SU-DHL-6 (cell line): ENCODE measurements around the gene SMARCC2.

Experiments
- H2AFZ ChIP-seq: fragments of 200-600 bp; sonication (generic); 2 replicates; pipeline ENCODE4 v1.6.1; 2014; ENCODE audit warnings: low read depth, mild to moderate bottlenecking, moderate library complexity, mixed read lengths, antibody characterized with exemption, low read length; ENCODE audit not compliant: severe bottlenecking
- H3F3A ChIP-seq: fragments of 200-600 bp; shearing (Covaris generic); 2 replicates; pipeline ENCODE4 v1.6.0; 2016; ENCODE audit warnings: antibody characterized with exemption, mild to moderate bottlenecking; ENCODE audit not compliant: insufficient read depth
- H3K27ac ChIP-seq: fragments of 200-600 bp; sonication (generic); 2 replicates; pipeline ENCODE4 v1.5.1; 2016; ENCODE audit warnings: low read depth, mild to moderate bottlenecking, low read length, moderate library complexity, mixed read lengths
- H3K27me3 ChIP-seq: fragments of 200-600 bp; sonication (generic), shearing (Covaris generic); 2 replicates; pipeline ENCODE4 v1.6.0; 2014; ENCODE audit warnings: mild to moderate bottlenecking, low read length
- H3K36me3 ChIP-seq: fragments of 200-600 bp; sonication (generic); 2 replicates; pipeline ENCODE4 v1.6.1; 2014; ENCODE audit warnings: mild to moderate bottlenecking, low read length, mixed read lengths
- H3K4me2 ChIP-seq: fragments of 300-600, 200-600 bp; shearing (Covaris generic), sonication (generic); 2 replicates; pipeline ENCODE4 v1.6.0; 2014; ENCODE audit warnings: low read length, low read depth, mild to moderate bottlenecking; ENCODE audit not compliant: poor library complexity, severe bottlenecking
- H3K4me3 ChIP-seq: fragments of 200-600 bp; sonication (generic); 2 replicates; pipeline ENCODE4 v1.5.1; 2014; ENCODE audit warnings: antibody characterized with exemption, low read length, mild to moderate bottlenecking, mixed read lengths; ENCODE audit not compliant: insufficient read depth, poor library complexity, severe bottlenecking
- H3K79me2 ChIP-seq: fragments of 200-600 bp; sonication (generic); 2 replicates; pipeline ENCODE4 v1.6.1; 2014; ENCODE audit warnings: mild to moderate bottlenecking, low read length, moderate library complexity; ENCODE audit not compliant: insufficient read depth
- H3K9ac ChIP-seq: fragments of 200-600 bp; sonication (generic); 2 replicates; pipeline ENCODE4 v1.7.0; 2014; ENCODE audit warnings: mild to moderate bottlenecking, low read length
- H3K9me2 ChIP-seq: fragments of 200-600 bp; sonication (generic); replicated peaks from 2 replicates; pipeline ENCODE4 v1.6.1; 2014; ENCODE audit warnings: low read length; ENCODE audit not compliant: insufficient read depth
- H3K9me3 ChIP-seq: fragments of 200-600 bp; sonication (generic); 2 replicates; pipeline ENCODE4 v1.6.1; 2014; ENCODE audit warnings: low read length, mixed read lengths; ENCODE audit not compliant: insufficient read depth
- H4K20me1 ChIP-seq: fragments of 200-600 bp; sonication (generic); 2 replicates; pipeline ENCODE4 v1.6.1; 2014; ENCODE audit warnings: low read depth, mild to moderate bottlenecking, antibody characterized with exemption, low read length, moderate library complexity, mixed read lengths
- CTCF ChIP-seq: fragments of 200-600 bp; sonication (generic); IDR thresholded peaks from one replicate; pipeline ENCODE4 v1.5.1; 2017; ENCODE audit warnings: antibody characterized with exemption, mild to moderate bottlenecking, low read length, moderate library complexity; ENCODE audit not compliant: insufficient read depth, poor library complexity, severe bottlenecking
- EZH2phosphoT487 ChIP-seq: fragments of 200-600 bp; sonication (generic), shearing (Covaris generic); conservative IDR thresholded peaks from 2 replicates; pipeline ENCODE4 v1.6.1; 2018; ENCODE audit warnings: mild to moderate bottlenecking, antibody characterized with exemption, low read length, moderate library complexity, mixed read lengths

Gene SMARCC2

DNA sequence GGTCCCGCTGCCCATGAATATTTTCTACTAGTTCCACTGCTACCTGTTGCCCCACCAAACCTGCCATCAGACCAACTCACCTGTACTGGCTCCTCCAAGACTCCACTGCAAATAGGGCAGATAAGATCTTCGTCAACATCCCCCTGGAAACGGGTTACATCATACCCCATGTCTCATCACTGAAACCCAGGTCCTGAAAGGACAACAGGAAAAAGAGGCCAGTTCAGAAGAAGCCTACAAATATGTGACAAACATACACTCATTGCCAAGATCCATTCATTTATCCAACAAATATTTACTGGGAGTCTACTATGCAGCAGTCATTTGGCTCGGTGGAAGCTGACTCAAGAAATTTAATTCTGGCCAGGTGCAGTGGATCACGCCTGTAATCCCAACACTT lies 24.6 kb upstream of the SMARCC2 start:
- Histone ChIP-seq H3K36me3 (peaks cover 2% of the 10 kb centered on the region; the same call in 1 of the 2 replicates), H3K27me3 (no peaks in the 10 kb centered on the region), H3K4me3 (no peak overlapping the region), H3K27ac (no peak overlapping the region), H3K4me2 (no peak overlapping the region), H3F3A (no peaks in the 10 kb centered on the region), H4K20me1 (no peaks in the 10 kb centered on the region), H3K9ac (no peak overlapping the region), H2AFZ (no peak overlapping the region), H3K79me2 (no peaks in the 10 kb centered on the region), H3K9me3 (no peaks in the 10 kb centered on the region), H3K9me2 (no peaks in the 10 kb centered on the region)
- no peak for TF ChIP-seq EZH2phosphoT487
- no peak for TF ChIP-seq CTCF

GRCh38 chr12:56212361-56212760 lies 23.1 kb upstream of the SMARCC2 start:
- Histone ChIP-seq H4K20me1 (no peaks in the 10 kb centered on the region), H3K9me2 (no peaks in the 10 kb centered on the region), H3K79me2 (no peaks in the 10 kb centered on the region), H2AFZ (no peak overlapping the region), H3K9me3 (no peaks in the 10 kb centered on the region), H3K4me3 (no peak overlapping the region), H3K36me3 (peaks cover 4% of the 10 kb centered on the region; the same call in 1 of the 2 replicates), H3K27ac (no peak overlapping the region), H3K27me3 (no peaks in the 10 kb centered on the region), H3K4me2 (no peak overlapping the region), H3F3A (peaks cover 5% of the 10 kb centered on the region; the same call in 1 of the 2 replicates), H3K9ac (no peak overlapping the region)
- TF ChIP-seq CTCF (no peak), EZH2phosphoT487 (no peak)

DNA sequence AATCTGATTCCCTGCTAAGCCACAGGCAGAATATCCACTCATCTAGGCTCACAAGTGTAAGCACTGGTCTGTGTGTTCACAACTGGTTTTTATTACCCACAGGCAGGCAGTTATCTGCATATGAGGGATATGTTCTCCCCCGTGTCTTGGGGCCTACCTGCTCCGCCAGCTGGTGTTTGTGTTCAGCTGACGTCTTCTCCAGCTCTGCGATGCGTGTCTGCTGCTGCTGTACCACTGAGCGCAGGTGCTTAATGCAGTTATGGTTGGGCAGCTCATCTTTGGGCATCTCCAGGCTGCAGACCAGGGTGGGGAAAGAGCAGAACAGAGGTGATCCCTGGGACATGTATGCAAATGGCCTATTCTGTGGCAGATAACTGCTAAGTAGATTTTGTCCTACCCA lies 18.7 kb upstream of the SMARCC2 start:
- no peaks in the 10 kb centered on the region for H3K9me2 ChIP-seq
- H3K9me3 ChIP-seq = no peaks in the 10 kb centered on the region
- H3K4me2 ChIP-seq = no peak overlapping the region
- H3K27me3 ChIP-seq = no peaks in the 10 kb centered on the region
- peaks cover 11% of the 10 kb centered on the region for H3K36me3 ChIP-seq
- H3F3A ChIP-seq = peaks cover 11% of the 10 kb centered on the region; the same call in 1 of the 2 replicates
- H4K20me1 ChIP-seq = no peaks in the 10 kb centered on the region
- H3K9ac ChIP-seq = no peak overlapping the region
- no peak overlapping the region for H3K4me3 ChIP-seq
- H3K27ac ChIP-seq = peak overlapping the region; percentile 68
- TF ChIP-seq CTCF (no peak), EZH2phosphoT487 (no peak)
- H2AFZ ChIP-seq = no peak overlapping the region
- no peaks in the 10 kb centered on the region for H3K79me2 ChIP-seq
